GM12865 (cell line): ENCODE data around the gene EEF1E1.

ENCODE experiments used
- DNase-seq: peaks from one replicate; pipeline ENCODE4 v3.0.0; 2010; ENCODE audit warnings: low read depth
- H3K4me3 ChIP-seq: 2 replicates; pipeline ENCODE4 v1.5.1; 2011; ENCODE audit warnings: mild to moderate bottlenecking, low read depth, low read length, control low read depth
- TF ChIP-seq, protein P1 (sequence below): IDR thresholded peaks from 2 replicates; pipeline ENCODE4 v1.5.1; 2011; ENCODE audit warnings: low read length, control low read depth, low read depth, inconsistent platforms; ENCODE audit not compliant: insufficient read depth; ENCODE audit errors: missing control alignments

Gene EEF1E1

GRCh38 chr6:8088886-8089285 lies 13.5 kb downstream of the EEF1E1 start:
- TF ChIP-seq, protein P1, sequence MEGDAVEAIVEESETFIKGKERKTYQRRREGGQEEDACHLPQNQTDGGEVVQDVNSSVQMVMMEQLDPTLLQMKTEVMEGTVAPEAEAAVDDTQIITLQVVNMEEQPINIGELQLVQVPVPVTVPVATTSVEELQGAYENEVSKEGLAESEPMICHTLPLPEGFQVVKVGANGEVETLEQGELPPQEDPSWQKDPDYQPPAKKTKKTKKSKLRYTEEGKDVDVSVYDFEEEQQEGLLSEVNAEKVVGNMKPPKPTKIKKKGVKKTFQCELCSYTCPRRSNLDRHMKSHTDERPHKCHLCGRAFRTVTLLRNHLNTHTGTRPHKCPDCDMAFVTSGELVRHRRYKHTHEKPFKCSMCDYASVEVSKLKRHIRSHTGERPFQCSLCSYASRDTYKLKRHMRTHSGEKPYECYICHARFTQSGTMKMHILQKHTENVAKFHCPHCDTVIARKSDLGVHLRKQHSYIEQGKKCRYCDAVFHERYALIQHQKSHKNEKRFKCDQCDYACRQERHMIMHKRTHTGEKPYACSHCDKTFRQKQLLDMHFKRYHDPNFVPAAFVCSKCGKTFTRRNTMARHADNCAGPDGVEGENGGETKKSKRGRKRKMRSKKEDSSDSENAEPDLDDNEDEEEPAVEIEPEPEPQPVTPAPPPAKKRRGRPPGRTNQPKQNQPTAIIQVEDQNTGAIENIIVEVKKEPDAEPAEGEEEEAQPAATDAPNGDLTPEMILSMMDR, result no peak

DNA sequence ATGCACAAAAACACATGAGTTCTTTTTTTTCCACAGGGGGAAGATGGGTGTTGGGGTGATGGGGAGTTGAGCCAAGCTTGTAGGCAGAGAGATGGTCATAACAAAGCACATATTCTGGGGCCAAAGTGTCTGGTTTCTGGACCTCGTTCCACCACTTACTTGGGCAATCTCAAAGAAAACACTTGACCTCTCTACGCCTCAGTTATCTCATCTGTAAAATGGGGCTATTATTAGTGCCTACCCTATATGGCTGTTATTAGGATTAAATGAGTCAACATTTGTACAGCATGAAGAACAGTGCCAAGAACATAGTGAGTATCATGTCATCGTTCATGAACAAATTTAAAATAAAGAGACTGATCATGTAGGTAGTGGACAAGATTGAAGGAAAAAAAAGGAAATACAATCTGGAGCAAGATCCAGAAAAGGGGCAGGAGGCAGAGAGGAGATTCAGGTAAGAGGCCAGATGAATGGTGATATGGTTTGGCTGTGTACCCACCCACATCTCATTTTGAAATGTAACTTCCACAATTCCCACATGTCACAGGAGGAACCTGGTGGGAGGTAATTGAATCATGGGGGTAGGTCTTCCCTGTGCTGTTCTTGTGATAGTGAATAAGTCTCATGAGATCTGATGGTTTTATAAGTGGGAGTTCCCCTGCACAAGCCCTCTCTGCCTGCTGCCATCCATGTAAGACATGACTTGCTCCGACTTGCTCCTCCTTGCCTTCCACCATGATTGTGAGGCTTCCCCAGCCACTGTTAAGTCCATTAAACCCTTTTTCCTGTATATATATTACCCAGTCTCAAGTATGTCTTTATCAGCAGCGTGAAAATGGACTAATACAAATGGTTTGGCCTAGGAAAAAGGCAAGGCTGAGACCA lies 14.2 kb downstream of the EEF1E1 start:
- TF ChIP-seq, protein P1, result no peak
- H3K4me3 ChIP-seq, result no peak overlapping the region
- DNase-seq, result no peak

More at GRCh38 chr6:8088886-8089285, 13.5 kb downstream of the EEF1E1 start:
- no peak for DNase-seq
- no peak overlapping the region for H3K4me3 ChIP-seq

DNA sequence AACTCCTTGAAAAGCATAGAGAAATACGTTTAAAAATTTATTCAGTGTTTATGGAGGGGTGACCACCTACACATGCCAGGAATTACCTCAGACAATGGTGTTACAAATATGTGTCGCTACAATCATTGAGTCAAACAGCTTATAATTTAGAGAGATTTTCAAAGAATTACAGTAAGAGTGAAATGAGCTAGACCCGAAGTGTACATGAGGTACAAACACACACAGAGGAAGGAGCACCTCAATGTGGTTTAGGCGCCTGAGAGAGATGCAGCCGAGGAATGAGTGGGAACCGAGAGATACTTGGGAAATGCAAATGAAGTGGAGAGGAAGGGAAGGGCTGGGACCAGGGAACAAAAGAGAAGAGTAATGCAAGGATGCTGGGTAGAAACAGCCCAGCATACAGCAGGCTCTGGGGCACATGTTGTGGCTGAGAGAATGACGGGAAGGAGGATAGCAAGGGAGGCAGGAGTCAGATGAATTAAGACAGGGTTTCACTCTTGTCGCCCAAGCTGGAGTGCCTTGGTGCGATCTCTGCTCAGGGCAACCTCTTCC lies 15.5 kb downstream of the EEF1E1 start:
- H3K4me3 ChIP-seq, result no peak overlapping the region
- TF ChIP-seq, protein P1, result no peak
- DNase-seq, result no peak

DNA sequence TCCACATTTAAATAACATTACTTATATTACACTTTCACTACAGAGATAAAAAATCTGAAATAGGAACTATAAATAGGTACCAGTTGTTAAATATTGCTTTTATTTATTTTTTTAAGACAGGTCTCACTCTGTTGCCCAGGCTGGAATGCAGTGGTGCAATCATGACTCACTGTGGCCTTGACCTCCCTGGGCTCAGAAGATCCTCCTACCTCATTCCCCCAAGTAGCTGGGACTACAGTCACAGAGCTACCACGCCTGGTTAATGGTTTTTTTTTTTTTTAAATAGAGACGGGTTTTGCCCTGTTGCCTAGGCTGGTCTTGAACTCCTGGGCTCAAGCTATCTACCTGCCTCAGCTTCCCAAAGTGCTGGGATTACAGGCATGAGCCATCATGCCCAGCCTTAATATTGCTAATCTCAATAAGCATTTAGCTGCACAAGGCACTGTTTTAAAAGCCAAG lies 17.3 kb downstream of the EEF1E1 start:
- no peak for DNase-seq
- TF ChIP-seq, protein P1, result no peak
- no peak overlapping the region for H3K4me3 ChIP-seq

DNA sequence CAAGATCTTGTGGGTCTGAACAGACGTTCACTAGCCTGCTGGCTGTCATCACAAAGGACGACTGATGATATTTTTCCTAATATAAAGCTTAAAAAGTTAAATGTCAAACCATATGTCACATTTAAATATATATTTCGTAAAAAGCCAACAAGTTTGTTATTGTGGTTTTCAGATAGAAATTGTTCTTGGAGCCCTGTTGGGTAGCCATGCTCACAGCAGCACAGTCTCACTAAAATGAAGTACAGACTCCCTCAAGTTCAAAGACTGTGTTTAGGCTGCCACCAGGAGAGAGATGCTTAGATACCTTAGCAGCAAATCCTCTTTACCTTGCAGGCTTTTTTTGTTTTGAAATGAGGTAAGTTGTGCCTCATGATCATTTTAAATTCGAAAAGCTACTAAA lies 17.8 kb downstream of the EEF1E1 start:
- TF ChIP-seq, protein P1, result no peak
- no peak overlapping the region for H3K4me3 ChIP-seq
- DNase-seq, result no peak

DNA sequence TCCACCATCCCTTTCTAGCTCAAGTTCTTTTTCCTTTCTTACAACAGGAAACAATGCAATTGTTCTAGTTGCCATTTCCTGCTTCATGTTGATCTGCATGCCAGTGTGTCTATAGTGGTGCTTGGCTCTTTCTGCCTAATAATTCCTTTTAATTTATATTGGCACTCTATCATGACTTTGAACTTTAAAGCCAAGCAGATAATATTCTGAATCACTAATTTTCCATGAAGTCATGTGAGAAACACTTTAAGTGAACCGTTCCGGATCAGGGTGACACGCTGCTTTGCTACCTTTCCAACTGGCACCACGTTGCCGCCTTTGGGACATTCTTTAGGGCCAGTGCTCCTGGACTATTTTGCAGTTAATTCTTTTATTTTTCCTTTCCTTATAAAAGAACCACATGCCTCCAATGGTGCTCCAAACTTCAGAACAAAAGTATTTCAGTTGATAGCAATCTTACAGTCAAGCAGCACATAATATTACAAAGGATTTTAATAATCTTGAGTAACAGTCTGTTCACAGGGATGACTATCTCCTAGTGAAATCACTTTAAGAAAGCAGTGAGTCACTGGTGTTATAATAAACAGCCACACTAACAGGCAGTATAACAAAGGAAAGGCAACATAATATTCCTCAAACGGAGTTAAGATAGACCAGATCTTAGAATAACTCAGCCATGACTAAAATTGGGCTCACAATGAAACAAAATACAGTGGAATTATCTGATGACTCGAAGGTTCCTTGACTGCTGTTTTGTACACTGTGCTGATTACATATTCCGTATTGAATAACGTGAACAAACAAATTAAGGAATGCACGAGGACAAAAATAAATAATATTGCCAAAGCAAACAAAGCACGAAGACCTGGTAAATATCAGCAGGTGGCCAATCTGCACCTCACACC lies 19.1 kb downstream of the EEF1E1 start:
- TF ChIP-seq, protein P1, result no peak
- DNase-seq, result no peak
- H3K4me3 ChIP-seq, result no peak overlapping the region
